ENCODE measurements around the gene VDR.

VDR gene

GRCh38 chr12:47875746-47876439 is 28.9 kb downstream of the VDR start:
- no peak for DNase-seq (ENCODE audit: extremely low read depth in 1 of 2, low read depth in 1 of 2)

- no peak for DNase-seq (ENCODE audit: extremely low read depth in 1 of 2, low read depth in 1 of 2)
Observed at GRCh38 chr12:47874316-47874715, 30.5 kb downstream of the VDR start.

GRCh38 chr12:47870175-47870781 is 34.5 kb downstream of the VDR start:
- no peak for DNase-seq (ENCODE audit: extremely low read depth in 1 of 2, low read depth in 1 of 2)

GRCh38 chr12:47868552-47869031 is 36.2 kb downstream of the VDR start:
- DNase-seq (ENCODE audit: extremely low read depth in 1 of 2, low read depth in 1 of 2) = no peak

- DNase-seq (ENCODE audit: extremely low read depth in 1 of 2, low read depth in 1 of 2) = no peak
Observed at GRCh38 chr12:47868041-47868440, 36.8 kb downstream of the VDR start.

GRCh38 chr12:47867495-47867941 is 37.3 kb downstream of the VDR start:
- DNase-seq (ENCODE audit: extremely low read depth in 1 of 2, low read depth in 1 of 2) = no peak

GRCh38 chr12:47864646-47865235 is 40.1 kb downstream of the VDR start:
- no peak for DNase-seq (ENCODE audit: extremely low read depth in 1 of 2, low read depth in 1 of 2)

- no peak for DNase-seq (ENCODE audit: extremely low read depth in 1 of 2, low read depth in 1 of 2)
Observed at GRCh38 chr12:47863985-47864384, 40.8 kb downstream of the VDR start.

GRCh38 chr12:47863467-47863866 is 41.3 kb downstream of the VDR start:
- no peak for DNase-seq (ENCODE audit: extremely low read depth in 1 of 2, low read depth in 1 of 2)

GRCh38 chr12:47862881-47863280 is 41.9 kb downstream of the VDR start:
- DNase-seq (ENCODE audit: extremely low read depth in 1 of 2, low read depth in 1 of 2) = no peak

- no peak for DNase-seq (ENCODE audit: extremely low read depth in 1 of 2, low read depth in 1 of 2)
Observed at GRCh38 chr12:47862167-47862750, 42.5 kb downstream of the VDR start.

GRCh38 chr12:47860873-47861272 is 43.9 kb downstream of the VDR start:
- no peak for DNase-seq (ENCODE audit: extremely low read depth in 1 of 2, low read depth in 1 of 2)

GRCh38 chr12:47860279-47860841 is 44.4 kb downstream of the VDR start:
- DNase-seq (ENCODE audit: extremely low read depth in 1 of 2, low read depth in 1 of 2) = no peak

GRCh38 chr12:47858511-47859266 is 46.1 kb downstream of the VDR start:
- DNase-seq (ENCODE audit: extremely low read depth in 1 of 2, low read depth in 1 of 2) = no peak

GRCh38 chr12:47856721-47857575 is 47.8 kb downstream of the VDR start:
- no peak for DNase-seq (ENCODE audit: extremely low read depth in 1 of 2, low read depth in 1 of 2)

GRCh38 chr12:47856094-47856493 is 48.7 kb downstream of the VDR start:
- no peak for DNase-seq (ENCODE audit: extremely low read depth in 1 of 2, low read depth in 1 of 2)

- no peak for DNase-seq (ENCODE audit: extremely low read depth in 1 of 2, low read depth in 1 of 2)
Observed at GRCh38 chr12:47855502-47855901, 49.3 kb downstream of the VDR start.

GRCh38 chr12:47854531-47854930 is 50.3 kb downstream of the VDR start:
- no peak for DNase-seq (ENCODE audit: extremely low read depth in 1 of 2, low read depth in 1 of 2)

GRCh38 chr12:47852096-47852571 is 52.7 kb downstream of the VDR start:
- DNase-seq (ENCODE audit: extremely low read depth in 1 of 2, low read depth in 1 of 2) = no peak
